DND-41 (cell line): ENCODE results near the gene GGCT.

ENCODE experiments used
- CTCF ChIP-seq: IDR thresholded peaks from 2 replicates; pipeline ENCODE4 v1.5.1; 2012; ENCODE audit warnings: borderline replicate concordance, low read length, moderate library complexity, mild to moderate bottlenecking; ENCODE audit not compliant: poor library complexity, severe bottlenecking; ENCODE audit errors: extremely low read depth
- EZH2 ChIP-seq: IDR thresholded peaks from 3 replicates; pipeline ENCODE4 v1.6.1; 2012; ENCODE audit warnings: borderline replicate concordance, low read depth, mild to moderate bottlenecking, moderate library complexity, low read length, inconsistent platforms; ENCODE audit not compliant: severe bottlenecking

- TF ChIP-seq CTCF: no peak
- TF ChIP-seq EZH2: no peak
These were observed 37.4 kb downstream of the GGCT start for GRCh38 chr7:30467271-30467670.
